Smooth muscle cell of bladder (primary cell): ENCODE measurements around the gene CDK11A. TPM values are rescaled to one million over a fixed set of nuclear protein-coding genes. Genes with fewer than 3 reads are reported as not detected.

Experiments
- total RNA-seq: library from RNA; depleted of rRNA; stranded (reverse); fragments of >200 nt; gene quantifications from 2 replicates; pipeline ENCODE4 v1.2.3, GENCODE V29; 2014

CDK11A gene
- total RNA-seq, result 10.1 and 12.1 TPM in 2 replicates

DNA sequence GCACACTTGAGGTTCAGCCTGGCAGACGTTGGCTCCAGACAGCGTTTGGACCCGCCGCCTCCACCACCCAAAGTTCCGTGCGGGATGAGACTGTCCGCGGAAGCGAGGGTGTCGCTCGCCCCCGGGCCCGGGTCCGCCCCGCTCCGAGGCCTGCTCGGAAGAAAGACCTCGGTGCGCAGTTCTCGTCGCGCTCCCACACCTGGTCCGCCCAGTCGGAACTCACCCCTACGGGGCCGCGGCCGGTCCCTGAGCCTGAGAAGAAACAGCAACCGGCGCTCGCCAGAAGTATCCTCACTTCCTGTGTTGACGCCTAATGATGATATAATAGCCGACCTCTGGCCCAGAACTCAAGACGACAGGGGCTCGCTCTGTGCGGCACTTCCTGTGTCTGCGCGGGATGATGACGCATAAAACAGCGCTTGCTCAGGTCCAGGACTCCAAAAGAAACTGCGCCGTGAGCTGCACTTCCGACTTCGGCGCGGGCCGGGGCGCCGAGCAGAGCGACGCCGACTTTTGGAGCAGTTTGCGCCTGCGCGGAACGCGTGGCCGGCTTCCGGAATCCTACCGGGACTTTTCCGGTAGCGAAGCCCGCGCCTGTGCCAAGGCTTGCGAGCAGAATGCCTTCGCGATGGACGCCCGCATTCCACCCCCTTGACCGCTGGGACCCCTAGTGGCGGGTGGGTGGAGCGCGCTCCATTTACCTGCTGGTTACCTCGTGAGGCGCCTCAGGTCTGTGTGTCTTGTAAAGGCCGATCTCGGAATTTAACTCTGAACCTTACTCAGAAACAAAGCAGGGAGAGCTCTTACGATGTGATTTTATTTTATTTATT is at the start of gene CDK11A:
TSS of gene CDK11A (minus strand) at position 323 of the 830 bp plus-strand sequence. CDS start 1,539 bp downstream, outside the sequence.

GRCh38 chr1:1692714-1693647 is 31.2 kb downstream of the CDK11A start, which contains the start of gene SLC35E2B:
Gene SLC35E2B (minus strand): TSS chr1:1692795. CDS start chr1:1676699, 16,096 bp downstream.

DNA sequence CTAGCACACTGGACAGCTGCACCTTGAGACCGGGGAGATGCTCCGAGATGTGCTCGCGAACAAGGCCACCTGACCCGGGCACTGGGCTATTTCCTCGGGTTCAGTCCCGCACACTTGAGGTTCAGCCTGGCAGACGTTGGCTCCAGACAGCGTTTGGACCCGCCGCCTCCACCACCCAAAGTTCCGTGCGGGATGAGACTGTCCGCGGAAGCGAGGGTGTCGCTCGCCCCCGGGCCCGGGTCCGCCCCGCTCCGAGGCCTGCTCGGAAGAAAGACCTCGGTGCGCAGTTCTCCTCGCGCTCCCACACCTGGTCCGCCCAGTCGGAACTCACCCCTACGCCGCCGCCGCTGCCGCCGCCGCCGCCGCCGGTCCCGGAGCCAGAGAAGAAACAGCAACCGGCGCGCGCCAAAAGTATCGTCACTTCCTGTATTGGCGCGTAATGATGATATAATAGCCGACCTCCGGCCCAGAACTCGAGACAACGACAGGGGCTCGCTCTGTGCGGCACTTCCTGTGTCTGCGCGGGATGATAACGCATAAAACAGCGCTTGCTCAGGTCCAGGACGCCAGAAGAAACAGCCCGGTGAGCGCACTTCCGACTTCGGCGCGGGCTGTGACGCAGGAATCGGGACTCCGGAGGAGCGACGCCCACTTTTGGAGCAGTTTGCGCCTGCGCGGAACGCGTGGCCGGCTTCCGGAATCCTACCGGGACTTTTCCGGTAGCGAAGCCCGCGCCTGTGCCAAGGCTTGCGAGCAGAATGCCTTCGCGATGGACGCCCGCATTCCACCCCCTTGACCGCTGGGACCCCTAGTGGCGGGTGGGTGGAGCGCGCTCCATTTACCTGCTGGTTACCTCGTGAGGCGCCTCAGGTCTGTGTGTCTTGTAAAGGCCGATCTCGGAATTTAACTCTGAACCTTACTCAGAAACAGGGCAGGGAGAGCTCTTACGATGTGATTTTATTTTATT is 65.3 kb downstream of the CDK11A start, which contains the start of gene CDK11B:
TSS of gene CDK11B (minus strand) at position 422 of the 967 bp plus-strand sequence. CDS start 1,519 bp downstream, outside the sequence.

Other genes starting within 250 kb of the CDK11A start
- 20.9 and 25.9 TPM in 2 replicates for gene ATAD3A, start 212.2 kb downstream of the CDK11A start, total RNA-seq
- 2.1 and 3.3 TPM in 2 replicates for gene TMEM240, start 183.7 kb downstream of the CDK11A start, total RNA-seq
- 43.2 and 77.1 TPM in 2 replicates for gene SSU72, start 149.5 kb downstream of the CDK11A start, total RNA-seq
- 0.43 and 0.92 TPM in 2 replicates for gene FNDC10, start 124.2 kb downstream of the CDK11A start, total RNA-seq
- 67.7 and 103 TPM in 2 replicates for gene MIB2, start 108.9 kb downstream of the CDK11A start, total RNA-seq
- 4.6 and 9.8 TPM in 2 replicates for gene MMP23B, start 92.2 kb downstream of the CDK11A start, total RNA-seq
- gene CDK11B, start 65.4 kb downstream of the CDK11A start, total RNA-seq, result 5.7 and 10.1 TPM in 2 replicates
- 19.2 and 26.9 TPM in 2 replicates for gene SLC35E2B, start 31.6 kb downstream of the CDK11A start, total RNA-seq
- gene NADK, start 54.1 kb upstream of the CDK11A start, total RNA-seq, result 28.7 and 37.6 TPM in 2 replicates
- gene GNB1, start 166.7 kb upstream of the CDK11A start, total RNA-seq, result 61.3 and 67.9 TPM in 2 replicates
- gene CALML6, start 190.9 kb upstream of the CDK11A start, total RNA-seq, result 0.28 TPM in 2 replicates
- gene TMEM52, start 194.9 kb upstream of the CDK11A start, total RNA-seq, result not detected in 2 replicates